Neural crest cell (in vitro differentiated cells): ENCODE results near the gene HSD3B1. TPM values are rescaled to one million over a fixed set of nuclear protein-coding genes. Genes with fewer than 3 reads are reported as not detected.
"Not testable (repeated sequence)": the region's sequence is repeated elsewhere in the genome, so short reads cannot be mapped to it uniquely, and the experiment has no call there.

Experiments used
- DNase-seq: peaks from one replicate; pipeline ENCODE4 v3.0.0; 2021; ENCODE audit warnings: low read depth, mixed read lengths, low spot score
- H3K27ac Mint-ChIP-seq: one replicate; pipeline ENCODE4 v1.8.0; 2021; ENCODE audit warnings: mild to moderate bottlenecking, mixed read lengths; ENCODE audit not compliant: unreplicated experiment
- H3K27me3 Mint-ChIP-seq: 2 replicates; pipeline ENCODE4 v1.8.0; 2021; ENCODE audit warnings: low read depth, mild to moderate bottlenecking, mixed read lengths
- H3K36me3 Mint-ChIP-seq: 2 replicates; pipeline ENCODE4 v1.8.0; 2021; ENCODE audit warnings: low read depth, mild to moderate bottlenecking, mixed read lengths
- H3K4me1 Mint-ChIP-seq: 2 replicates; pipeline ENCODE4 v1.8.0; 2021; ENCODE audit warnings: mixed read lengths
- H3K4me3 Mint-ChIP-seq: one replicate; pipeline ENCODE4 v1.8.0; 2021; ENCODE audit warnings: mild to moderate bottlenecking, mixed read lengths
- H3K9me3 Mint-ChIP-seq: 2 replicates; pipeline ENCODE4 v1.8.0; 2021; ENCODE audit warnings: mixed read lengths
- total RNA-seq: library from RNA; stranded (reverse); gene quantifications from 2 replicates; pipeline ENCODE4 v1.2.1, GENCODE V29; 2021
- TF ChIP-seq, protein P1 (sequence below): fragments of 200-600 bp; sonication (generic); conservative IDR thresholded peaks from 2 replicates; pipeline ENCODE4 v1.5.0; 2021; ENCODE audit warnings: antibody characterized with exemption, mild to moderate bottlenecking

HSD3B1 gene
- total RNA-seq, 1 donor from 2014 or later = not detected

DNA sequence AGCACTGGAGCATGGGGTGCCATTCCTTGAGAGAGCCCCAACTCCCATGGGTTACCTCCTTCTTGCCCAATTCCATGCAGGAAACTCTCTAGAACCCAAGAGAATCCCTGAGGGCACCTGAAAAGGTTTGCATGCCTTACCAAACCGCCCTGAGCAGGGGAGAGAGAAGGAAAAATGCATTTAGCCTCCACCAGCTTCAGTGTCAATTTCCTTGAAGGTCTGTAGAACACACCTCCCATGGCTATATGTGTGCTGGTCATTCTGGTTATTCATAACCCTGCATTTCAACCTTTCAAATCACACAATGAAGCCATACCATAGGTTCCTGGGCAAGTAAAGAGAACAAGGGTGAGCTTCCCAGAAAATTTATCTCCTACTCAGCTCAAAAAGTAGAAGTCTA lies 39.6 kb downstream of the HSD3B1 start:
- TF ChIP-seq, protein P1, sequence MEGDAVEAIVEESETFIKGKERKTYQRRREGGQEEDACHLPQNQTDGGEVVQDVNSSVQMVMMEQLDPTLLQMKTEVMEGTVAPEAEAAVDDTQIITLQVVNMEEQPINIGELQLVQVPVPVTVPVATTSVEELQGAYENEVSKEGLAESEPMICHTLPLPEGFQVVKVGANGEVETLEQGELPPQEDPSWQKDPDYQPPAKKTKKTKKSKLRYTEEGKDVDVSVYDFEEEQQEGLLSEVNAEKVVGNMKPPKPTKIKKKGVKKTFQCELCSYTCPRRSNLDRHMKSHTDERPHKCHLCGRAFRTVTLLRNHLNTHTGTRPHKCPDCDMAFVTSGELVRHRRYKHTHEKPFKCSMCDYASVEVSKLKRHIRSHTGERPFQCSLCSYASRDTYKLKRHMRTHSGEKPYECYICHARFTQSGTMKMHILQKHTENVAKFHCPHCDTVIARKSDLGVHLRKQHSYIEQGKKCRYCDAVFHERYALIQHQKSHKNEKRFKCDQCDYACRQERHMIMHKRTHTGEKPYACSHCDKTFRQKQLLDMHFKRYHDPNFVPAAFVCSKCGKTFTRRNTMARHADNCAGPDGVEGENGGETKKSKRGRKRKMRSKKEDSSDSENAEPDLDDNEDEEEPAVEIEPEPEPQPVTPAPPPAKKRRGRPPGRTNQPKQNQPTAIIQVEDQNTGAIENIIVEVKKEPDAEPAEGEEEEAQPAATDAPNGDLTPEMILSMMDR = no peak
- DNase-seq = no peak
- Mint-ChIP-seq H3K4me3 (no peak overlapping the region), H3K27ac (no peak overlapping the region), H3K36me3 (no peaks in the 10 kb centered on the region), H3K4me1 (no peaks in the 10 kb centered on the region), H3K9me3 (no peaks in the 10 kb centered on the region), H3K27me3 (peaks cover 5% of the 10 kb centered on the region)

DNA sequence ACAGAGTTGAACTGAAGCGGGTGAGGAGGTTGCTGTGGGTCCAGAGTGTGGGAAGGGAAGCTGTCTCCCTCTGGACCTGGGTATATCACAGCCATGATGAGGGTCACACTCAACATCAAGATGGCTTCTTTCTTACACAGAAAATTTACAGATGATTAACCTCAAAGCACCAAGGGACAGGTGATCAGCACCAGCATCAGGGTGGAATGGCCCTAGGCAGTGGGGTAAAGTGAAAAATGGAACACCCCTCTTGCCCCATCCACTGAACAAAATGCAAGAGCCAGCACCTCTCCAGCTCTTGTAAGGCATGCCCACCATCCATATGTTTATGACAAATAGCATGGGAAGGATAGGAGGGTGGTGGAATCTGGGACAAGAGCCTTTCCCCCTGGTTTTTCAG lies 40.3 kb downstream of the HSD3B1 start:
- TF ChIP-seq, protein P1 = no peak
- no peak for DNase-seq
- H3K4me1 Mint-ChIP-seq = no peaks in the 10 kb centered on the region
- H3K4me3 Mint-ChIP-seq = no peak overlapping the region
- no peaks in the 10 kb centered on the region for H3K9me3 Mint-ChIP-seq
- H3K27me3 Mint-ChIP-seq = peaks cover 5% of the 10 kb centered on the region
- no peaks in the 10 kb centered on the region for H3K36me3 Mint-ChIP-seq
- no peak overlapping the region for H3K27ac Mint-ChIP-seq

DNA sequence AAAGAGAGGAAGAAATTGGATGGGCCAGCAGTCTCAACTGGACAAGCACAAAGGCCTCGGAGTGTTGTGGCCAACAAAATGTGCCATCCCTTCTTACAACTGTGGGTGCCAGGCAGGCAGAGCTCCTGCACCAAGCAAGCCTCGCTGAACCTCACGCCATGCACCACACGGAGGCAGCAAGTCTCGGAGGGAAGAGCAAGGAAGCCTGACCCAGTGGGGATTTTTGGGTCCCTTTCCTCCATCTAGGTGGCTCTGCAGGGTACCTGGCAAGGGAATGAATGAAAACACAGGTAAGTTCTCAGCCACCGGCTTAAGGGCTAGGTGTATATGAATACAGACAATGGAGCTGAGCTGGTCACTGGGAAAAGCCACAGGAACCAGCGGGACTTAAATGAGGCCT lies 40.8 kb downstream of the HSD3B1 start:
- H3K27me3 Mint-ChIP-seq = peaks cover under 1% of the 10 kb centered on the region

DNA sequence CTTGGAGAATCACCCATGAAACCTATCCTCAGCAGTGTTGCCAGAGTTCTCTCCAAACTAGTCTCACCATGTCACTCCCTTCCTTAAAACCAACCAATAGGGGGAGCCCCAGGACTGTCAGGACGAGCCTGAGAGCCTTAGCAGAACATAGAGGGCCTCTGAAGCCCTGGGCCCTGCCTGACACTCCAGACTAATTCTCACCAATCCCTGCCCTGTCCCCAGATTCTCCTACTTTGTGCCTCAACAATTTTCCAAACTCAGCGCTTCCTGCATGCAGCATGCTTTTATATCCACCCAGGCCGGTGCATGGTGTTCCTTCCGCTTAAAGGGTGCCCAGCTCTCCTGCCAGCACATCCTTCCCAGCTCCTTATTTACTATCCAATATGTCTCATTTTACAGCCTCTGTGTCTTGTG lies 42.7 kb downstream of the HSD3B1 start:
- no peak overlapping the region for H3K4me3 Mint-ChIP-seq
- peak; percentile 48 for DNase-seq
- H3K27ac Mint-ChIP-seq = no peak overlapping the region

More for the DNA sequence above, 40.8 kb downstream of the HSD3B1 start:
- TF ChIP-seq, protein P1 = no peak
- Mint-ChIP-seq H3K9me3 (no peaks in the 10 kb centered on the region), H3K4me1 (no peaks in the 10 kb centered on the region), H3K27ac (no peak overlapping the region), H3K4me3 (no peak overlapping the region), H3K36me3 (no peaks in the 10 kb centered on the region)
- DNase-seq = no peak

DNA sequence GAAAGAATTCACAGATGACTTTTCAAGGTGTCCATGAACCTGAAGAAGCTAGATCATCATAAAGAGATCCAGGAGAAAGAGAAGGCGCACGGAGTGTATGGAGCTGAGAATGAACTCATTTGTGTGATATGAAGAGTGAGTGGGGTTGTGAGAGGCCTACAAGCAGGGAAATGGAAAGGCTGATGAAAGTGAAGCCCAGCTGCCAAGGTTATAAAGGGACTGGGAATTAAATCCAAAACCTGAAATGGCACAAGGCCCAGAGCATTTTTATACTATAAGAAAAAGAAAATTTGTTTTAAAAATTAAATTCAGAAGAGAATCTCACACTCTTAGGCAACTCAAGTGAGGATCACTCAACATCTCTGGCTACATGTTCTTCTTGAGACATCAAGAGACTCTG lies 43.4 kb downstream of the HSD3B1 start:
- Mint-ChIP-seq H3K36me3 (no peaks in the 10 kb centered on the region), H3K4me3 (no peak overlapping the region), H3K4me1 (peaks cover 7% of the 10 kb centered on the region), H3K27me3 (no peaks in the 10 kb centered on the region), H3K27ac (no peak overlapping the region), H3K9me3 (no peaks in the 10 kb centered on the region)
- TF ChIP-seq, protein P1 = no peak
- no peak for DNase-seq

More for the DNA sequence above, 42.7 kb downstream of the HSD3B1 start:
- Mint-ChIP-seq H3K4me1 (peaks cover 7% of the 10 kb centered on the region), H3K9me3 (no peaks in the 10 kb centered on the region), H3K36me3 (no peaks in the 10 kb centered on the region), H3K27me3 (no peaks in the 10 kb centered on the region)
- TF ChIP-seq, protein P1 = peak; percentile 69

DNA sequence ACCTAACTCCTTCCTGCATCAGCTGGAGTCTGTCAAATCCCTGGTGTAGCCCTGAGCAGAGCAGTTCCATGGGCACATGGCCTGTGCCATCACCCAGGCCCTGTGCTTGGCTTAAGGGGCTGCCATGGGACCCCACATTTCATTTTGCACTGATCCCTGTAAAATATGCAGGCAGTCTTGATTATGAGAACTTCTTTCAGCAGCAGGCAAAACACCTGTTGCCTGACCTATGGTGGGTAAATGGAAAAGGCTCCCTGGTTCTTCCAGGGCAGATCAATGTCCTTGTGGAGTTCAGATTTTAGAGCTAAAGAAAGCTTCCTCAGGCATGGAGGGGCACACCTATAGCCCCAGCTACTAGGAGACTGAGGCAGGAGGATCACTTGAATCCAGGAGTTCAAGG lies 44.2 kb downstream of the HSD3B1 start:
- no peaks in the 10 kb centered on the region for H3K27me3 Mint-ChIP-seq
- TF ChIP-seq, protein P1 = no peak
- no peaks in the 10 kb centered on the region for H3K9me3 Mint-ChIP-seq
- H3K36me3 Mint-ChIP-seq = no peaks in the 10 kb centered on the region
- DNase-seq = no peak
- H3K27ac Mint-ChIP-seq = no peak overlapping the region
- H3K4me3 Mint-ChIP-seq = no peak overlapping the region
- H3K4me1 Mint-ChIP-seq = peaks cover 7% of the 10 kb centered on the region

DNA sequence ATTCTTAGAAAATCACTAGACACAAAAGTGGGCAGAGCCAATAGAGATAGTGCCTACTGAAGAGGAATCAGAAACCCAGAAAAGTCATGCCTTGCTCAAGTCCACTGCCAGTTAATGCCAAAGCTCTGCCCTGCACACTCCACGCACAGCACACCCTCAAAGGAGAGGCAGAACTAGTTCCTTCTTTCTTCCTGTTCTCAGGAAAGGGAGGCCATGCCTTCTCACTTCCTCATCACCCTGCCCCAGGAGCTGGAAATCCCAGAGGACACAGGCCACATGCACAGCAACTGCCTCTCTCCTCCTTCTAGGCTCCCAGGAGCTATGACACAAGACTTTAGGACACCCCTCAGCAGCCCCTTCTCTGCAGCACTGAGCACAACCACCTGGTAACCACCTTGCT lies 45.6 kb downstream of the HSD3B1 start:
- H3K9me3 Mint-ChIP-seq, H3K4me3 Mint-ChIP-seq: not testable (repeated sequence)

DNA sequence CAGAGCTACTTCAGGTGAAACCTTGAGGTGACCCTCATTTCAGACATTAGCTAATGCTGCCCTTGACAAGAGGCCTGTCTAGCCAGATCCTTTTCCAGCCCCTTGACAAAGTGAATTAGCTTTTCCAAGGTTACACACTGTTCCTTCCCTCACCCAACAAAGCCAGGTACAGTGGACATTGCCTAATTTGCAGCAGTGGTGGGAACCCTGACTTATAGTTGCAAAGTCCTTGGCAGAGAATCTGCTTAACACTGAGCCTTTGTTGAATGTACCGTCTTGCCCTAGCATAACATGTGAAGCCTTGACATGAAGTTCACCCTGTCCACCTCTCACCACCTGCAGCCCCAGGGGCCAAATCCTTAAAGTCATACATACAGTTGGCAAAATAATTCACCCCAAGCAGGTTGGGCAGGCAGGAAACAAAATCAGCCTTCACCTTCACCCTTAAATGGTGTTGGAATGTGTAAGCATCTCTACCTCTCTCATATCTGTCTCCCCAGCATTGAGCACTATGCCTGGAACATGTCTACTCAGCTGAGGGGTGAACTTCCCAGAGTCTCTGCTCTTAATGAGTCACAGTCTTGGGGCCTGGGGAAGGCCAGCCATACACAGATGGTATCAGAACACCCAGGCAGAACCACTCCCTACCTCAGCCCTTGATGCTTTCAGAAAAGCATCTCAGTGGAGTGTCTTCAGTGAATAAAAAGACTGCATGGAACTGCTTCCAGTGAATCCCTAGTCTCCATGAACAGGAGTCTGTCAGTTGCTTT lies 46.5 kb downstream of the HSD3B1 start:
- DNase-seq, H3K4me1 Mint-ChIP-seq, H3K27me3 Mint-ChIP-seq, H3K9me3 Mint-ChIP-seq, H3K36me3 Mint-ChIP-seq, H3K4me3 Mint-ChIP-seq, H3K27ac Mint-ChIP-seq: not testable (repeated sequence)

More for the DNA sequence above, 45.6 kb downstream of the HSD3B1 start:
- peak overlapping the region; percentile 40 for H3K27ac Mint-ChIP-seq
- H3K36me3 Mint-ChIP-seq, DNase-seq, H3K4me1 Mint-ChIP-seq, H3K27me3 Mint-ChIP-seq: not testable (repeated sequence)
